Glutamatergic neuron (in vitro differentiated cells): Measurements from ENCODE around the gene DPCD. TPM values are rescaled to one million over a fixed set of nuclear protein-coding genes. Genes with fewer than 3 reads are reported as not detected.

ENCODE experiments used
- DNase-seq: peaks from one replicate; pipeline ENCODE4 v3.0.0; 2022
- H3K27ac Mint-ChIP-seq: one replicate; pipeline ENCODE4 v1.8.0; 2020; ENCODE audit warnings: mild to moderate bottlenecking, mixed read lengths, inconsistent platforms; ENCODE audit not compliant: unreplicated experiment
- H3K27me3 Mint-ChIP-seq: one replicate; pipeline ENCODE4 v1.8.0; 2020; ENCODE audit warnings: mild to moderate bottlenecking, moderate library complexity, mixed read lengths, inconsistent platforms; ENCODE audit not compliant: unreplicated experiment
- H3K36me3 Mint-ChIP-seq: one replicate; pipeline ENCODE4 v1.8.0; 2020; ENCODE audit warnings: mild to moderate bottlenecking, mixed read lengths, inconsistent platforms; ENCODE audit not compliant: unreplicated experiment
- H3K4me1 Mint-ChIP-seq: one replicate; pipeline ENCODE4 v1.8.0; 2020; ENCODE audit warnings: mild to moderate bottlenecking, low read depth, mixed read lengths, inconsistent platforms; ENCODE audit not compliant: unreplicated experiment
- H3K4me3 Mint-ChIP-seq: one replicate; pipeline ENCODE4 v1.8.0; 2020; ENCODE audit warnings: mild to moderate bottlenecking, mixed read lengths, inconsistent platforms; ENCODE audit not compliant: unreplicated experiment
- H3K9me3 Mint-ChIP-seq: one replicate; pipeline ENCODE4 v1.8.0; 2020; ENCODE audit warnings: mild to moderate bottlenecking, moderate library complexity, mixed read lengths, inconsistent platforms; ENCODE audit not compliant: unreplicated experiment
- CTCF ChIP-seq: fragments of 200-600 bp; sonication (generic); IDR thresholded peaks from one replicate; pipeline ENCODE4 v1.5.0; 2021; ENCODE audit not compliant: partially characterized antibody, unreplicated experiment
- microRNA-seq: library from miRNA; unstranded; fragments of <30 nt; microRNA quantifications from one replicate; pipeline ENCODE4, GENCODE V29; 2020; ENCODE audit not compliant: unreplicated experiment
- total RNA-seq: library from RNA; stranded (reverse); fragmentation: NEBNext Ultra II Directional; extraction: Animal tissue kit (Norgen Biotek cat#: 25700); gene quantifications from one replicate; pipeline ENCODE4 v1.2.1, GENCODE V29; 2021; ENCODE audit not compliant: unreplicated experiment

DPCD gene
- total RNA-seq, 1 donor from 2014 or later = 10.1 TPM

- Mint-ChIP-seq H3K27ac (no peak overlapping the region), H3K4me3 (no peak overlapping the region), H3K4me1 (peaks cover 5% of the 10 kb centered on the region), H3K36me3 (no peaks in the 10 kb centered on the region), H3K27me3 (no peaks in the 10 kb centered on the region), H3K9me3 (no peaks in the 10 kb centered on the region)
- TF ChIP-seq CTCF = no peak
- DNase-seq = no peak
These were observed 67.4 kb downstream of the DPCD start for GRCh38 chr10:101655570-101655969.

DNA sequence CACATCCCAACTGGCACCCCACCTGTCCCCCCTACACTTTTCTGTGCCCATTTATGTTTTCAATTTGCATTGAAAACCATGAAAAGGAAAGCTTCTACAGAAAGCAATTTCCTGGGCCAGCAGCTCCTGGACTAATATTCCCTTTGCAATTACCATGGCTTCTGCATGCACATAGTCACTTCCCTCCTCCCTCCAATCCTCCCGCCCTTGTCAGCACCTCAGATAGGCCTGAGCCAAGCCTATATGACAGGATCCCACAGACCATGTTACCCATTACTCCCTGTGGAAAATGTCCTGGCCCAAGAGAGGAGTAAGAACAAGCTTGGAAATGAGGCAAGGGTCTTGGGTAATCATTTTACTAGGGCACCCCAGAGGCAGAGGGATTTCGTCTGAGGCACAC, 68.8 kb downstream of the DPCD start:
- H3K4me3 Mint-ChIP-seq = no peak overlapping the region
- TF ChIP-seq CTCF = no peak
- H3K4me1 Mint-ChIP-seq = peaks cover under 1% of the 10 kb centered on the region
- DNase-seq = no peak
- H3K27me3 Mint-ChIP-seq = no peaks in the 10 kb centered on the region
- H3K27ac Mint-ChIP-seq = no peak overlapping the region
- H3K9me3 Mint-ChIP-seq = no peaks in the 10 kb centered on the region
- no peaks in the 10 kb centered on the region for H3K36me3 Mint-ChIP-seq

GRCh38 chr10:101658975-101659374, 70.9 kb downstream of the DPCD start:
- no peak for DNase-seq
- H3K27me3 Mint-ChIP-seq = no peaks in the 10 kb centered on the region
- H3K27ac Mint-ChIP-seq = no peak overlapping the region
- no peaks in the 10 kb centered on the region for H3K36me3 Mint-ChIP-seq
- TF ChIP-seq CTCF = no peak
- peaks cover 2% of the 10 kb centered on the region for H3K4me1 Mint-ChIP-seq
- H3K9me3 Mint-ChIP-seq = no peaks in the 10 kb centered on the region
- no peak overlapping the region for H3K4me3 Mint-ChIP-seq

Small RNAs within 50 kb of the gene (microRNA-seq; reads per million reads assigned to microRNA genes)
- gene MIR3158-1 (not detected), gene MIR3158-2 (not detected)

Other genes starting within 250 kb of the DPCD start
- 28.9 TPM for gene BTRC, start 234.2 kb upstream of the DPCD start, total RNA-seq
- 33.4 TPM for gene POLL, start 64 bp upstream of the DPCD start, total RNA-seq
- 25.8 TPM for gene FBXW4, start 106.8 kb downstream of the DPCD start, total RNA-seq
- 1.1 TPM for gene FGF8, start 187.8 kb downstream of the DPCD start, total RNA-seq
- gene NPM3, start 195.1 kb downstream of the DPCD start, total RNA-seq = 18.1 TPM
- 277 TPM for gene OGA, start 230.1 kb downstream of the DPCD start, total RNA-seq